NCI-H82 treated with DMSO at 0.1 percent for 48 hours (cell line): ENCODE measurements around the gene PPFIA4.

Experiments
- DNase-seq: peaks from one replicate; lab custom pipeline; 2025; ENCODE audit not compliant: unreplicated experiment; lab: John Stamatoyannopoulos, UW

The PPFIA4 gene

GRCh38 chr1:203056012-203056411, 29.7 kb downstream of the PPFIA4 start:
- no peak for DNase-seq

- no peak for DNase-seq
These were observed 30.2 kb downstream of the PPFIA4 start for GRCh38 chr1:203056516-203056915.

- no peak for DNase-seq
These were observed 31.8 kb downstream of the PPFIA4 start for GRCh38 chr1:203057911-203058675.

- DNase-seq, result no peak
These were observed 32.3 kb downstream of the PPFIA4 start for GRCh38 chr1:203058676-203058935.

GRCh38 chr1:203059485-203059884, 33.2 kb downstream of the PPFIA4 start:
- no peak for DNase-seq

GRCh38 chr1:203060115-203060514, 33.8 kb downstream of the PPFIA4 start:
- no peak for DNase-seq

GRCh38 chr1:203063287-203063686, 37.0 kb downstream of the PPFIA4 start:
- DNase-seq, result no peak

GRCh38 chr1:203065191-203065590, 38.9 kb downstream of the PPFIA4 start:
- DNase-seq, result no peak

GRCh38 chr1:203065986-203066385, 39.7 kb downstream of the PPFIA4 start:
- no peak for DNase-seq

- DNase-seq, result no peak
These were observed 40.7 kb downstream of the PPFIA4 start for GRCh38 chr1:203066965-203067364.

- DNase-seq, result no peak
These were observed 42.9 kb downstream of the PPFIA4 start for GRCh38 chr1:203069030-203069747.

GRCh38 chr1:203072002-203072602, 45.8 kb downstream of the PPFIA4 start:
- DNase-seq, result no peak

GRCh38 chr1:203072911-203073310, 46.6 kb downstream of the PPFIA4 start:
- no peak for DNase-seq

GRCh38 chr1:203073469-203073868, 47.2 kb downstream of the PPFIA4 start:
- no peak for DNase-seq

- DNase-seq, result no peak
These were observed 48.3 kb downstream of the PPFIA4 start for GRCh38 chr1:203074610-203075009.

GRCh38 chr1:203075236-203076030, 49.1 kb downstream of the PPFIA4 start:
- DNase-seq, result no peak

- no peak for DNase-seq
These were observed 49.8 kb downstream of the PPFIA4 start for GRCh38 chr1:203076031-203076511.

GRCh38 chr1:203077367-203077766, 51.1 kb downstream of the PPFIA4 start:
- no peak for DNase-seq

GRCh38 chr1:203077956-203078355, 51.7 kb downstream of the PPFIA4 start:
- DNase-seq, result no peak

- no peak for DNase-seq
These were observed 52.2 kb downstream of the PPFIA4 start for GRCh38 chr1:203078478-203078877.

- DNase-seq, result no peak
These were observed 54.2 kb downstream of the PPFIA4 start for GRCh38 chr1:203080456-203080855.
